Gastrocnemius medialis (tissue), 4 donors: Measurements from ENCODE around the gene IMMT. TPM values are rescaled to one million over a fixed set of nuclear protein-coding genes. Genes with fewer than 3 reads are reported as not detected.
"Not testable (repeated sequence)": the region's sequence is repeated elsewhere in the genome, so short reads cannot be mapped to it uniquely, and the experiment has no call there.

ENCODE experiments used
- ATAC-seq, 2 donors: fragments of 150-250 bp; one replicate each; pipeline ENCODE4 v1.9.1; 2016
- DNase-seq, 2 donors: peaks; one replicate each; pipeline ENCODE4 v3.0.0-alpha.2; 2019
- H3K27ac ChIP-seq, 4 donors: fragments of 200-600 bp; sonication (generic); 1 replicate in 1 of 4; 2 replicates in 3 of 4; pipeline ENCODE4 v1.5.1; 2016 to 2018; ENCODE audit warnings: mild to moderate bottlenecking in 2 of 4, moderate library complexity in 1 of 4
- H3K27me3 ChIP-seq, 3 donors: fragments of 200-600 bp; sonication (generic) in 2 of 3; 1 replicate in 1 of 3; 2 replicates in 2 of 3; pipeline versions ENCODE4 v1.5.1 to v1.6.0; 2016 to 2019; ENCODE audit warnings: mild to moderate bottlenecking in 1 of 3, moderate library complexity in 1 of 3
- H3K36me3 ChIP-seq, 2 donors: fragments of 200-600 bp; sonication (generic) in 1 of 2; one replicate each; pipeline ENCODE4 v1.5.1; 2017 to 2018
- H3K4me1 ChIP-seq, 2 donors: fragments of 200-600 bp; sonication (generic) in 1 of 2; one replicate each; pipeline ENCODE4 v1.5.1; 2016 to 2017; ENCODE audit warnings: mild to moderate bottlenecking in 2 of 2
- H3K4me3 ChIP-seq, 4 donors: fragments of 200-600 bp; sonication (generic) in 3 of 4; 1 replicate in 1 of 4; 2 replicates in 3 of 4; pipeline ENCODE4 v1.5.1; 2016 to 2019; ENCODE audit warnings: mild to moderate bottlenecking in 2 of 4
- H3K9me3 ChIP-seq, 3 donors: fragments of 200-600 bp; sonication (generic) in 2 of 3; 1 replicate in 1 of 3; 2 replicates in 2 of 3; pipeline ENCODE4 v1.5.1; 2016 to 2019
- CTCF ChIP-seq, 5 experiments: fragments of 450-650 bp in 3 of 5; fragments of 200-600 bp in 2 of 5; sonication (generic) in 2 of 5; IDR thresholded peaks in 4 of 5; conservative IDR thresholded peaks in 1 of 5; 1 replicate in 4 of 5; 2 replicates in 1 of 5; pipeline ENCODE4 v1.5.1; 2016 to 2019; ENCODE audit warnings: antibody characterized with exemption in 5 of 5, mild to moderate bottlenecking in 3 of 5, moderate library complexity in 3 of 5
- POLR2A ChIP-seq, 2 donors: fragments of 450-650 bp; IDR thresholded peaks; one replicate each; pipeline ENCODE4 v1.6.1; 2017; ENCODE audit warnings: antibody characterized with exemption in 2 of 2, mild to moderate bottlenecking in 2 of 2, moderate library complexity in 2 of 2
- in situ Hi-C, 4 donors: fragments of 200-750 bp; cut with MboI; loops; one replicate each; pipeline versions ENCODE4 v1.15.0 to v1.8.0; 2017; ENCODE audit warnings: low sequenced_read_pairs in 4 of 4
- intact Hi-C: fragments of 100-400 bp; cut with DNase I; formaldehyde crosslinking; loops from one replicate; pipeline ENCODE4 v1.15.1; 2023; ENCODE audit warnings: low total_unique reads
- total RNA-seq, 4 donors: library from RNA; depleted of rRNA; stranded (reverse); fragments of >200 nt; gene quantifications; one replicate each; pipeline versions ENCODE4 v1.1.0 to v1.2.3, GENCODE V29; 2016

The IMMT gene
- 100 to 1,000 TPM in 3 of 4 donors, 10 to 100 TPM in 1; 83.5 to 153 (median 127) TPM for total RNA-seq

- in situ Hi-C loops, result loop anchor here in 1 of 4 donors (25.0 kb wide), 1 partner anchor 833 kb away; the partner anchor contains the start of genes ELMOD3 and RETSAT
- Histone ChIP-seq H3K27me3 (no peaks in the 10 kb centered on the region), H3K9me3 (no peaks in the 10 kb centered on the region), H3K36me3 (no peaks in the 10 kb centered on the region), H3K4me3 (peak within 1 kb of the TSS; percentile 80 to 99 (median 88)), H3K27ac (peak within 1 kb of the TSS; percentile 95 to 100 (median 98)), H3K4me1 (peaks cover 51 to 54% of the 10 kb centered on the region in 2 donors)
- intact Hi-C loops, result loop anchor here (1.0 kb wide), 1 partner anchor 247 kb away; no protein-coding TSS in a partner anchor
- peak in 3 of 5 experiments; percentile 1 to 31 (median 21) for TF ChIP-seq CTCF (IDR thresholded peaks at IDR 0.05 in 4 of 5, conservative IDR thresholded peaks at IDR 0.05 in 1 of 5)
- peak; percentile 90 to 93 for TF ChIP-seq POLR2A (IDR thresholded peaks at IDR 0.05)
- peak; percentile 79 to 85 for ATAC-seq
- peak; percentile 93 to 95 for DNase-seq
These were observed at the start of gene IMMT for GRCh38 chr2:86195055-86195807. TSS of gene IMMT (minus strand) at chr2:86195462. CDS start at chr2:86195382, 80 bp downstream.

GRCh38 chr2:86244781-86245180, 49.5 kb upstream of the IMMT start:
- ATAC-seq, intact Hi-C loops, H3K27ac ChIP-seq, H3K4me1 ChIP-seq, H3K4me3 ChIP-seq, H3K9me3 ChIP-seq, H3K27me3 ChIP-seq, in situ Hi-C loops, H3K36me3 ChIP-seq, DNase-seq: not testable (repeated sequence)

GRCh38 chr2:86243950-86244733, 48.9 kb upstream of the IMMT start:
- TF ChIP-seq CTCF (IDR thresholded peaks at IDR 0.05 in 4 of 5, conservative IDR thresholded peaks at IDR 0.05 in 1 of 5) (no peak), POLR2A (IDR thresholded peaks at IDR 0.05) (no peak)
- H3K4me1 ChIP-seq, result no peaks in the 10 kb centered on the region
- no peak for DNase-seq
- in situ Hi-C loops (no loop called here), intact Hi-C loops (no loop called here)
- H3K36me3 ChIP-seq, result no peaks in the 10 kb centered on the region
- H3K4me3 ChIP-seq, result no peak overlapping the region
- no peaks in the 10 kb centered on the region for H3K9me3 ChIP-seq
- no peak overlapping the region for H3K27ac ChIP-seq
- ATAC-seq, result no peak
- no peaks in the 10 kb centered on the region for H3K27me3 ChIP-seq

- no peak for TF ChIP-seq CTCF (IDR thresholded peaks at IDR 0.05 in 4 of 5, conservative IDR thresholded peaks at IDR 0.05 in 1 of 5)
- no peak for TF ChIP-seq POLR2A (IDR thresholded peaks at IDR 0.05)
- no peak overlapping the region for H3K4me3 ChIP-seq
- no peaks in the 10 kb centered on the region for H3K27me3 ChIP-seq
- H3K4me1 ChIP-seq, result no peaks in the 10 kb centered on the region
- no peak for DNase-seq
- intact Hi-C loops (no loop called here), in situ Hi-C loops (no loop called here)
- no peak for ATAC-seq
- no peaks in the 10 kb centered on the region for H3K9me3 ChIP-seq
- no peaks in the 10 kb centered on the region for H3K36me3 ChIP-seq
- H3K27ac ChIP-seq, result no peak overlapping the region
These were observed 48.0 kb upstream of the IMMT start for GRCh38 chr2:86243272-86243671.

DNA sequence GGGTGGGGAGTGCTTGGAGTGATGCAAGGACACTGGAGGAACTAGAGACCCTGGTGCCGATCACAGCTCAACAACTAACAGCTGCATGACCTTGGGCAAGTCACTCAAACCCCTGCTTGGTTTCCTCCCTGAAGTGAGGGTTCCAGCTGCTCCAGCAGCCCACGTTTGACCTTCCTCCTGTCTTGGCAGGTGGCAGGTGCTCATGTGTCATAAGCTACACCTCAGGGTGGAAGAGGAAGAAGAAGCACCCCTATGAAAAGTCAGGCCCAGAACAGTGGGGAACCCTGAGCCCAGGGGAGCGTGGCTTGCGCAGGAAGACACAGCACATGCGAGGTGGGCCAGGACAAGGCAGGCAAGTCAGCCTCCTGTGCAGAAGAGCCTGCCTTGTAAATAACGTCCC, 46.3 kb upstream of the IMMT start:
- Histone ChIP-seq H3K4me3 (no peak overlapping the region), H3K9me3 (no peaks in the 10 kb centered on the region), H3K36me3 (no peaks in the 10 kb centered on the region), H3K27ac (no peak overlapping the region), H3K27me3 (no peaks in the 10 kb centered on the region), H3K4me1 (no peaks in the 10 kb centered on the region)
- ATAC-seq (no peak), DNase-seq (no peak)
- intact Hi-C loops (no loop called here), in situ Hi-C loops (no loop called here)
- TF ChIP-seq CTCF (IDR thresholded peaks at IDR 0.05 in 4 of 5, conservative IDR thresholded peaks at IDR 0.05 in 1 of 5) (no peak), POLR2A (IDR thresholded peaks at IDR 0.05) (no peak)
